HG03196 (cell line): ENCODE measurements around the gene CLASP1.

ENCODE experiments used
- ATAC-seq: cut with Tn5 transposase; IDR thresholded peaks from one replicate; pipeline ENCODE4 v1.9.1; 2021; ENCODE audit not compliant: unreplicated experiment

The CLASP1 gene

GRCh38 chr2:121429927-121430520, 219.2 kb downstream of the CLASP1 start:
- no peak for ATAC-seq

- ATAC-seq: no peak
Observed at GRCh38 chr2:121429119-121429903, 220.0 kb downstream of the CLASP1 start.

- ATAC-seq: no peak
Observed at GRCh38 chr2:121427187-121427689, 222.0 kb downstream of the CLASP1 start.

- no peak for ATAC-seq
Observed at GRCh38 chr2:121420486-121420885, 228.8 kb downstream of the CLASP1 start.

GRCh38 chr2:121419081-121419699, 230.1 kb downstream of the CLASP1 start:
- ATAC-seq: no peak

GRCh38 chr2:121418494-121419058, 230.7 kb downstream of the CLASP1 start:
- no peak for ATAC-seq

- ATAC-seq: no peak
Observed at GRCh38 chr2:121417826-121418225, 231.4 kb downstream of the CLASP1 start.

- no peak for ATAC-seq
Observed at GRCh38 chr2:121415727-121416126, 233.5 kb downstream of the CLASP1 start.

GRCh38 chr2:121412349-121412748, 236.9 kb downstream of the CLASP1 start:
- no peak for ATAC-seq

- ATAC-seq: no peak
Observed at GRCh38 chr2:121409966-121410365, 239.3 kb downstream of the CLASP1 start.

- no peak for ATAC-seq
Observed at GRCh38 chr2:121409388-121409787, 239.9 kb downstream of the CLASP1 start.

GRCh38 chr2:121408641-121409040, 240.6 kb downstream of the CLASP1 start:
- no peak for ATAC-seq

- no peak for ATAC-seq
Observed at GRCh38 chr2:121405233-121405632, 244.0 kb downstream of the CLASP1 start.

- no peak for ATAC-seq
Observed at GRCh38 chr2:121400201-121400600, 249.1 kb downstream of the CLASP1 start.

- no peak for ATAC-seq
Observed at GRCh38 chr2:121398853-121399252, 250.4 kb downstream of the CLASP1 start.

GRCh38 chr2:121390082-121390692, 259.1 kb downstream of the CLASP1 start:
- no peak for ATAC-seq

- ATAC-seq: no peak
Observed at GRCh38 chr2:121388371-121388770, 260.9 kb downstream of the CLASP1 start.

- no peak for ATAC-seq
Observed at GRCh38 chr2:121387591-121388325, 261.5 kb downstream of the CLASP1 start.

- no peak for ATAC-seq
Observed at GRCh38 chr2:121386707-121387106, 262.6 kb downstream of the CLASP1 start.

- ATAC-seq: no peak
Observed at GRCh38 chr2:121386102-121386501, 263.2 kb downstream of the CLASP1 start.

GRCh38 chr2:121382744-121383143, 266.5 kb downstream of the CLASP1 start:
- ATAC-seq: no peak
